Mesodermal cell (in vitro differentiated cells): ENCODE results near the gene DNM1. TPM values are rescaled to one million over a fixed set of nuclear protein-coding genes. Genes with fewer than 3 reads are reported as not detected.

Experiments used
- H3K27ac ChIP-seq: 2 replicates; pipeline ENCODE4 v1.7.0; 2013; ENCODE audit warnings: mild to moderate bottlenecking, low read depth, low read length, moderate library complexity; ENCODE audit not compliant: severe bottlenecking
- H3K36me3 ChIP-seq: 2 replicates; pipeline ENCODE4 v1.7.1; 2013; ENCODE audit warnings: mild to moderate bottlenecking, low read length, moderate library complexity; ENCODE audit not compliant: control insufficient read depth, insufficient read depth
- H3K4me1 ChIP-seq: one replicate; pipeline ENCODE4 v1.7.1; 2013; ENCODE audit warnings: mild to moderate bottlenecking, low read length; ENCODE audit not compliant: insufficient read depth, control insufficient read depth, poor library complexity, severe bottlenecking
- H3K4me3 ChIP-seq: 2 replicates; pipeline ENCODE4 v1.7.0; 2013; ENCODE audit warnings: low read length, control low read depth, mild to moderate bottlenecking; ENCODE audit not compliant: insufficient read depth, poor library complexity, severe bottlenecking; ENCODE audit errors: extremely low read depth
- H3K9me3 ChIP-seq: 2 replicates; pipeline ENCODE4 v1.7.1; 2013; ENCODE audit warnings: mild to moderate bottlenecking, low read length, moderate library complexity; ENCODE audit not compliant: control insufficient read depth
- WGBS, 2 experiments: methylation state at CpG; one replicate each; pipeline ENCODE4 v1.1.5; 2013; ENCODE audit warnings: missing lambda C conversion rate in 2 of 2; ENCODE audit not compliant: insufficient coverage in 2 of 2; 5-methylcytosine and 5-hydroxymethylcytosine counted together
- polyA plus RNA-seq, 2 experiments: library from polyadenylated mRNA; stranded (reverse); fragments of 50-300 nt; gene quantifications; one replicate each; pipeline ENCODE4 v1.2.3, GENCODE V29; 2013

DNM1 gene
- 49.9 TPM for polyA plus RNA-seq (2013, experiment 1 of 2)
- polyA plus RNA-seq (2013, experiment 2 of 2): 38.6 TPM

DNA sequence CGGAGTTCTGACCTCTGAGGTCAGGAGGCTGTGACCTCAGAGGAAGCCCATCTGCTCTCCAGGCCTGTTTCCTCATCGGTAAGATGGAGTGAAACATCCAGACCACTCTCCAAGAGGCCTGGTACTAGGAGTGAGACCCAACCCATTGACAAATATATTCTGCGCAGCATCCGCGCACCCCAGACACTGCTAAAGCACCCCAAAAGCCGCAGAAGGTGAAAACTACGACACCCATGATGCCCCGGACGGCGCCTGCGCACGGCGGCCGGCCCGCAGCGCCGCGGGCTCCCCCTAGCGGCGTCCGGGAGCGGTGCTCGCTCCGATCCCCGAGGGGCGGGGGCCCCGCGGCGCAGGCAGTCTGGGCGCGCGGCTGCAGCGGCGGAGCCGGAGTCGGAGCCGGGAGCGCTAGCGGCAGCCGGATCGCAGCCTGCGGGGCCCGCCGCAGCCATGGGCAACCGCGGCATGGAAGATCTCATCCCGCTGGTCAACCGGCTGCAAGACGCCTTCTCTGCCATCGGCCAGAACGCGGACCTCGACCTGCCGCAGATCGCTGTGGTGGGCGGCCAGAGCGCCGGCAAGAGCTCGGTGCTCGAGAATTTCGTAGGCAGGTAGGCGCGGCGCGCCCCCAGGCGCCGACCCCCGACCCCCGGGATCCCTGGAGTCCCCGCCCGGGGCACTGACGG is at the start of gene DNM1:
Gene DNM1 (plus strand): TSS at position 356 of the 683 bp plus-strand sequence. CDS start 92 bp downstream, at position 448.
- Histone ChIP-seq H3K4me3 (peak within 1 kb of the TSS; percentile 77), H3K4me1 (peaks cover 15% of the 10 kb centered on the region), H3K36me3 (no peaks in the 10 kb centered on the region), H3K27ac (peak within 1 kb of the TSS; percentile 62), H3K9me3 (peaks cover 4% of the 10 kb centered on the region)
- 1% methylated on average over 57 to 61 of the region's 72 CpGs for WGBS, 2 experiments

DNA sequence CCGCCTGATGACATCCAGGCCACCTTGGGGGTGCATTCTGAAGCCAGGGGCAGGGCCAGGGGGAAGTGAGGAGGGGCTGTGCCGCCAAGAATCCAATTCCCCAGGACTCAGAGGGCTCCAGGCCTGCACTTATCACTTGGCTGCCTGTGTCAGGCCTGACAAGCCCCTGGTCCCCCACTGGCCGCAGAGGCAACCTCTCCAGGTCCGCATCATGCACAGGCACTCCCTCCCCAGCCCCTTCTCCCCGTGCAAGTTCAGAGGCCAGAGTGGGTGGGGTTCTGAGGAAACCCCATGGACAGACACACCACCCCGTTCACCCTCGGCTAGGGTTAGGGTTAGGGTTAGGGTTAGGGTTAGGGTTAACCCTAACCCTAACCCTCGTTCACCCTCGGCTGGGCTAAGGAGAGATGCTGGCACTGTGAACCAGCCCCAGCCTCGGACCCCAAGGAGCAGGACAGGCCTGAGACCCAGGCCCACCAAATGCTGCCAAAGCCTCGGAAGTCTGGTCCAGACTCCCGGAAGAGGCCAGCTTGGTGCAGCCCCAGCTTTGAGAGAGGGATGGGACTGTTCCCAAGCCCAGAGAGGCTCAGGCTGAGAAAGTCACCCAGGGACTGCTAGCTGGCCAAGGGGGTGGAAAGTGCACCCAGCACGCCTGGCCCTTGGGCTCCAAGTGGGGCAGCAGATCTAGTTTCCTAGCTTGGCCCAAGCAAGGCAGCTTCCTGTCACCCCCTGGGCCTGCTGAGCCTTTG is 49.1 kb upstream of the DNM1 start:
- Histone ChIP-seq H3K36me3 (no peaks in the 10 kb centered on the region), H3K4me1 (no peaks in the 10 kb centered on the region), H3K9me3 (no peaks in the 10 kb centered on the region), H3K27ac (no peak overlapping the region), H3K4me3 (no peak overlapping the region)
- 79 to 83% methylated on average over 7 to 8 of the region's 13 CpGs for WGBS, 2 experiments

DNA sequence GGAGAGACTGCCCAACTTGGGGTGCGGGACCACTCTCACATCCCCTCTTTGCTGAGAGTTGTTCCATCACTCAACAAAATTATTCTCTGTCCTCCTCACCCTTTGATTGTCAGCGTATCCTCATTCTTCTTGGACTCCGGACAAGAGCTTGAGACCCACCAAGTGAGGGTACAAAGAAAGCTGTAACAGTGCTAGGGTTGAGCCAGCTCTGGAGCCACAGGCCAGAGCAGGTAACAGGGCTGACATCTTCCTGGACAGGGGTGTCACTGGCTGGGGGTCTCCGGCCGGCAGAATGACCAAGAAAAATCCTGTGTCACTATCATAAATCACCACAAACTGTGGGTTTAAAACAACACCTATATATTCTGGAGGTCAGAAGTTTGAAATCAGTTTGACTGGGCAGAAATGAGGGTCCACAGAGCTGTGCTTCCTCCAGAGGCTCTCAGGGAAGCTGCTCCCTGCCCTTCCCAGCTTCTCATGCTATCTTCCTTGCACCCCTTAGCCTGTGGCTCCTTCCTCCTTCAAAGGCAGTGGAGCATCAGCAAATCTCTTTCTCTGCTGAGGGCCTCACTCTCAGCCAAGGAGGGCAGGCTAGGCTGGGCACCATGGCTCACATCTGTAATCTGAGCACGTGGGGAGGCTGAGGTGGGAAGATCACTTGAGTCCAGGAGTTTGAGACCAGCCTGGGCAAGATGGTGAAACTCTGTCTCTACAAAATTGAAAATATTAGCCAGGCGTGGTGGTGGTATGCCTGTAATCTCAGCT is 47.3 kb upstream of the DNM1 start:
- H3K36me3 ChIP-seq: no peaks in the 10 kb centered on the region
- H3K4me3 ChIP-seq: no peak overlapping the region
- no peak overlapping the region for H3K27ac ChIP-seq
- H3K9me3 ChIP-seq: no peaks in the 10 kb centered on the region
- H3K4me1 ChIP-seq: no peaks in the 10 kb centered on the region
- WGBS, 2 experiments: 95 to 96% methylated on average over 4 of the region's 7 CpGs

DNA sequence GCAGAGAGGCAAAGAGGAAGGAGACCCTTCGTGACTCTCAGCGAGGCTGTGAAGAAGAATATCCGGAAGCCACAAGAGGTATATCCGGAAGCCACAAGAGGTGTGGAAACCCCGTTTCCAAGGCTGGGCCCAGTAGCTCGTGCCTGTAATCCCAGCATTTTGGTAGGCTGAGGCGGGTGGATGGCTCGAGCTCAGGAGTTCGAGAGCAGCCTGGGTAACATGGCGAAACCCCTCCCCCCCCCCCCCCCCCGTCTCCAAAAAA is 43.7 kb upstream of the DNM1 start:
- Histone ChIP-seq H3K4me1 (no peaks in the 10 kb centered on the region), H3K9me3 (no peaks in the 10 kb centered on the region), H3K36me3 (peaks cover 28% of the 10 kb centered on the region), H3K27ac (peak overlapping the region; percentile 29), H3K4me3 (peak overlapping the region; percentile 79)
- WGBS, 2 experiments: 66 to 83% methylated on average over 6 to 7 of the region's 11 CpGs

DNA sequence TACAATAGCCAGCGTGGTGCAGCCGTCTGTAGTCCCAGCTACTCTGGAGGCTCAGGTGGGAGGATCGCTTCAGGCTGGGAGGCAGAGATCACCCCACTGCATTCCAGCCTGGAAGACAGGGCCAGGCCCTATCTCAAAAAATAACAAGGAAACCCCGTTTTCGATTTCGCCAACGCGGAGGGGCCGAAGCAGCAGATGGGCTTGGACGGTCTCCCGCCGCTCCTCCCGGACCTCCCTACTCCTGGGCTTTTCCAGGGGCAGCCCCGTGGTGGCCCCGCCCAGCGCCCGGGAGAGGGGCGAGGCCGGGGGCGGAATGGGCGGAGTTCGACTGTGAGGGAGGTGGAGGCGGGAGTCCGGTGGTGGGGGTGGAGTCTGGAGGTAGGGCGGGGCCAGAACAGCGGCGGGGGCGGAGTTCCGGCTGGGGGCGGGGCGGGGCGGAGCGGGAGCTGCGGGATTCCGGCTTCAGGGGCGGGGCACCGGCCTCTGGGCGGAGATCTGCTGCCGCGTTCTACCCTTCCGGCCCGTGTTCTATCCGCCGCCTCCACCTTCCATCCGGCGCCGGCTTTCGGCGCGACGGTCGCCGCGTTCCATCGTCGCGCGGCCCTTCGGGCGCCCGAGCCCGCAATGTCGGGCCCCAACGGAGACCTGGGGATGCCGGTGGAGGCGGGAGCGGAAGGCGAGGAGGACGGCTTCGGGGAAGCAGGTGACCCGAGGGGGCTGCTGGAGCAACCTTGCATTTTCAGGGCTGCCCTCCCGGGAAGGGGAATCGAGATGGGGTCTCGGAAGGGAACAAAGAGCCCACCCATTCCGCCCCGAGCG is 43.2 kb upstream of the DNM1 start, which contains the start of gene BBLN:
Gene BBLN (plus strand): TSS at position 482 of the 819 bp plus-strand sequence. CDS start 143 bp downstream, at position 625.
- Histone ChIP-seq H3K4me1 (no peaks in the 10 kb centered on the region), H3K9me3 (no peaks in the 10 kb centered on the region), H3K4me3 (peak within 1 kb of the TSS; percentile 79), H3K36me3 (peaks cover 33% of the 10 kb centered on the region), H3K27ac (peak within 1 kb of the TSS; percentile 62)
- 1% methylated on average over 46 to 61 of the region's 77 CpGs for WGBS, 2 experiments

DNA sequence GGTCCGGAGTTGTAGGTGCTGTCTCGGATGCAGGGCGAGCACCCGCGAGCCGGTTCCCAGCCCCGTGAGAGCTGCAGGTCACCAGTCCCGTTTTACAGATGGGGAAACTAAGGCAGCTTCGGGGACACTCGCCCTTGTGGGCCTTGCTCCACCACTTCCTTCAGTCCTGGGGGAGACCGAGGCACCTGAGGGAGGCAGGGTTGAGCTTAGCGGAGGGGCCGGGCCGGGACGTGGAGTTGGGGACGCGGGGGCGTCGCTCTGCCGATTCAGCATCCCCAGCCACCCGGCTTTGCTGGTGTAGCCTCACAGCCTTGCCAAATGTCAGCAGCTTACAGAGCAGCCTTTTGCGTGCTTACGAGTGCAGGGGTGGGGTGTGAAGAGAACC is 42.6 kb upstream of the DNM1 start:
- Histone ChIP-seq H3K9me3 (no peaks in the 10 kb centered on the region), H3K4me3 (peak overlapping the region; percentile 79), H3K27ac (peak overlapping the region; percentile 62), H3K4me1 (no peaks in the 10 kb centered on the region), H3K36me3 (peaks cover 37% of the 10 kb centered on the region)
- 0 to 3% methylated on average over 9 to 21 of the region's 23 CpGs for WGBS, 2 experiments

DNA sequence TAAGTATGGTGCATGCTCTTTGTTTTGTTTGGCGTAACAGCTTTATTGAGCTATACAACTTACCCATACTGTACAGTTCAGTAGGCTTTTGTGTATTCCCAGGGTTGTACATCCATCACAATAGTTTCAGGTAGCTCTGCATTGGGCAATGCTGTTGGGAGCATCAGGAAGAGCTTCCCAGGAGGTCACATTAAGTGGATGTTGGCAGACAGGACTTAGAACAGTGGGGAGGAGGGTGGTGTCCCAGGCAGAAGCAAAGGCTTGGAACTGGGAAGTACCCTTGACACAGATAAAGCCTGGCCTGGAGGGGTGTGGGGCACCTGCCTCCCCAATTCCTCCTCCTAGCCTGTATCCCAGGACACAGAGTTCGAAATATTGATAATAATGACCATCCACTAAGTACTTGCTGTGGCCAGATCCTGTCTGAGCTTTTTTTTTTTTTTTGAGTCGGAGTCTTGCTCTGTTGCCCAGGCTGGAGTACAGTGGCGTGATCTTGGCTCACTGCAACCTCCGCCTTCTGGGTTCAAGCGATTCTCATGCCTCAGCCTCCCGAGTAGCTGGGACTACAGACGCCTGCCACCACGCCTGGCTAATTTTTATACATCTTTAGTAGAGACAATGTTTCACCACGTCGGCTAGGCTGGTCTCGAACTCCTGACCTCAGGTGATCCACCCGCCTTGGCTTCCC is 41.8 kb upstream of the DNM1 start:
- peaks cover 42% of the 10 kb centered on the region for H3K36me3 ChIP-seq
- H3K4me1 ChIP-seq: no peaks in the 10 kb centered on the region
- peak overlapping the region; percentile 79 for H3K4me3 ChIP-seq
- no peaks in the 10 kb centered on the region for H3K9me3 ChIP-seq
- WGBS, 2 experiments: 96% methylated on average over 11 to 12 of the region's 13 CpGs
- H3K27ac ChIP-seq: no peak overlapping the region

DNA sequence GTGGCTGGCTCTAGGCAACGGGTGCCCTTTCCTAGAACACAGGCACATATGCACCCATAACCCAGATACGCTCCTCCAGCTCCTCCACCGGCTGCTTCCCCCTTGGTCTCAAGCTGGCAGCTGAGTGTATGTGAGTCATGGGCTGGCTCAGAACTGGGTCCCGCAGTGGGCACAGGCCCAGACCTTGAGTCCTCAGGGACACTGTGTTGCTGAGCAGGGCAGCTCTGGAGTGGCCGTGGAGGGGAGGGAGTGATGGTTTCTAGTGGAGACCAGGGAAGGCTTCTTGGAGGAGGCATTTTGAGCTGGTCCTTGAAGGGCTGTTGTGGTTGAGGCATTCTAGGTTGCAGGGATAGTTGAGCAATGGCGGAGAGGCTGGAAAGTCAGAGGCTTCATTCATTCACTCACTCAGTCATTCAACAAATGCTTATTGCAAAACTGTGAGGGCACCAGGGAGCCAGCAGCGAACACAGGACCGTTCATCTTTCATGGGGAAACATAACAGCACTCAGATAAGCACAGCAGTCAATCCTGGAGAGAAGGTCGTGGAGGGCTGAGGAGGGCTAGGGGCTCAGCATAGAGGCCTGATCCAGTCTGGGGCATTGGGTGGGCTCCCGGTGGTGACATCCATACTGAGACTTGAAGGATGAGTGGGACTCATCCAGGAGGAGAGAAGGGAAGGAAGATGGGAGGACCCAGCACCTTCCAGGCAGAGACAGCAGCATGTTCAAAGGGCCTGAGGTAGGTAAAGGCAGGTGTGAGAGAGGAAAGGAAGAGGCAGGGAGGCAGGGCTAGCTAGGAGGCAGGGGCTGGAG is 40.8 kb upstream of the DNM1 start:
- no peaks in the 10 kb centered on the region for H3K9me3 ChIP-seq
- H3K4me3 ChIP-seq: no peak overlapping the region
- H3K36me3 ChIP-seq: peaks cover 53% of the 10 kb centered on the region
- H3K4me1 ChIP-seq: no peaks in the 10 kb centered on the region
- WGBS, 2 experiments: 98 to 99% methylated on average over 7 of the region's 10 CpGs
- no peak overlapping the region for H3K27ac ChIP-seq

DNA sequence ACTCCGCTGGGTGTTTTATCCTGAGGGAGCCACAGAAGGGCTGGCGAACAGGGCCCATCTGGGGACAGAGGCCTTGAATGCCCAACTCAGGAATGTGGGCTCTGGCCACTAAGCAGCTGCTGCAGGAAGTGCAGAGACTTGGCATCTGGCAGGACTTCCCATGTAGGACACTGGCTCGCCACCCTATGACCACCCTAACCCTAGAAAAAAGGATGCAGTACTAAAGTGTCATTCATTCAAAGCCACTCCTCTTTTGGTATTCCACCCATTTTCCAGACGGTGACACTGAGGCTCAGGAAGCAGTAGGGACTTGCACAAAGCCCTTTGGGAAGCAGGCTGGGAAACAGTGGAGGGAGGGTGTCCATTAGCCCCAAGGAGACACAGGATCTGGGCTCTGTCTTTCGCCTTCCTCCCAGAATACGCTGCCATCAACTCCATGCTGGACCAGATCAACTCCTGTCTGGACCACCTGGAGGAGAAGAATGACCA is 40.1 kb upstream of the DNM1 start:
- no peaks in the 10 kb centered on the region for H3K4me1 ChIP-seq
- no peak overlapping the region for H3K4me3 ChIP-seq
- 91 to 97% methylated on average over 4 to 6 of the region's 6 CpGs for WGBS, 2 experiments
- H3K36me3 ChIP-seq: peaks cover 59% of the 10 kb centered on the region
- no peak overlapping the region for H3K27ac ChIP-seq
- no peaks in the 10 kb centered on the region for H3K9me3 ChIP-seq
